AG10803 (cell line): ENCODE results near the gene HELZ.

Experiments
- DNase-seq: peaks from one replicate; pipeline ENCODE4 v3.0.0; 2010; ENCODE audit warnings: low read depth
- H3K4me3 ChIP-seq: 2 replicates; pipeline ENCODE4 v1.5.1; 2011; ENCODE audit warnings: mild to moderate bottlenecking, low read length, control low read depth
- TF ChIP-seq, protein P1 (sequence below): conservative IDR thresholded peaks from 2 replicates; pipeline ENCODE4 v1.5.1; 2011; ENCODE audit warnings: mild to moderate bottlenecking, low read length, control low read depth, inconsistent platforms

HELZ gene

DNA sequence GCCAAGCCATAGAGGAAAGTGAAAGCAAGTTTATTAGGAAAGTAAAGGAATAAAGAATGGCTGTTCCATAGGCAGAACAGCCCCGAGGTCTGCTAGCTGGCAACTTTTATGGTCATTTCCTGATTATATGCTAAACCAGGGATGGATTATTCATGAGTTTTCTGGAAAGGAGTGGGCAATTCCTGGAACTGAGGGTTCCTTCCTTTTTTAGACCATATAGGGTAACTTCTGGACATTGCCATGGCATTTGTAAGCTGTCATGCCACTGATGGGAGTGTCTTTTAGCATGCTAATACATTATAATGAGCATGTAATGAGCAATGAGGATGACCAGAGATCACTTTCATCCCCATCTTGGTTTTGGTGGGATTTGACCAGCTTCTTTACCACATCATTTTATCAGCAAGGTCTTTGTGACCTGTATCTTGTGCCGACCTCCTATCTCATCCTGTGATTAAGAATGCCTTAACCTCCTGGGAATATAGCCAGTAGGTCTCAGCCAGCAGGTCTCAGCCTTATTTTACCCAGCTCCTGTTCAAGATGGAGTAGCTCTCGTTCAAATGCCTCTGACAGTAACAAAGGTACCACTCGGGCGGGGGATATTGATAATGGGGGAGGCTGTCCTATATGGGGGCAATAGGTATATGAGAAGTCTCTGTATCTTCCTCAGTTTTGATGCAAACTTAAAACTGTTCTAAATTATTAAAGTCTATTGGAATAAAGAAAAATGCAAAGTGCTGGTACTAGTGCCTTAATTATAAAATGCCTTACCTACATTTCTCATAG is 38.9 kb upstream of the HELZ start:
- TF ChIP-seq, protein P1, sequence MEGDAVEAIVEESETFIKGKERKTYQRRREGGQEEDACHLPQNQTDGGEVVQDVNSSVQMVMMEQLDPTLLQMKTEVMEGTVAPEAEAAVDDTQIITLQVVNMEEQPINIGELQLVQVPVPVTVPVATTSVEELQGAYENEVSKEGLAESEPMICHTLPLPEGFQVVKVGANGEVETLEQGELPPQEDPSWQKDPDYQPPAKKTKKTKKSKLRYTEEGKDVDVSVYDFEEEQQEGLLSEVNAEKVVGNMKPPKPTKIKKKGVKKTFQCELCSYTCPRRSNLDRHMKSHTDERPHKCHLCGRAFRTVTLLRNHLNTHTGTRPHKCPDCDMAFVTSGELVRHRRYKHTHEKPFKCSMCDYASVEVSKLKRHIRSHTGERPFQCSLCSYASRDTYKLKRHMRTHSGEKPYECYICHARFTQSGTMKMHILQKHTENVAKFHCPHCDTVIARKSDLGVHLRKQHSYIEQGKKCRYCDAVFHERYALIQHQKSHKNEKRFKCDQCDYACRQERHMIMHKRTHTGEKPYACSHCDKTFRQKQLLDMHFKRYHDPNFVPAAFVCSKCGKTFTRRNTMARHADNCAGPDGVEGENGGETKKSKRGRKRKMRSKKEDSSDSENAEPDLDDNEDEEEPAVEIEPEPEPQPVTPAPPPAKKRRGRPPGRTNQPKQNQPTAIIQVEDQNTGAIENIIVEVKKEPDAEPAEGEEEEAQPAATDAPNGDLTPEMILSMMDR = no peak
- no peak for DNase-seq

DNA sequence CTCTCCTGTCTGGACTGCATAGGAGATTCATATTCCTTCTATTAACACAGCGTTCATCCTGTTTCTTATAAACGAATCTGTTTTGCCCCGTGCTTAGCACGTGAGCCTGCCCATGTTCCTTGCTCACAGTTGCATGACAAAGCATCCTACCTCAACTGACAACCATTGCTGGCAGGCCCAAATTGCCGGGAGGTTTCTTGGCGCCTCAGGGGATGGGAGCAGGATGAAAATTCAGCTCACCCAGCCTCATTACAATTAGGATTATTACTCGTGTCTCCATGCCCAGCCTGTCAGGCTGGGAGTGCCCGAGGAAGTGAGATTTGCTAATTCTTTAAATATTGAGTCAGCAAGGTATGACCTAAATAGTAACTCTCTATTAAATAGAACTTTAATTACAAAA is 36.7 kb upstream of the HELZ start:
- DNase-seq = no peak
- no peak overlapping the region for H3K4me3 ChIP-seq
- TF ChIP-seq, protein P1 = no peak

More for the DNA sequence above, 38.9 kb upstream of the HELZ start:
- no peak overlapping the region for H3K4me3 ChIP-seq

DNA sequence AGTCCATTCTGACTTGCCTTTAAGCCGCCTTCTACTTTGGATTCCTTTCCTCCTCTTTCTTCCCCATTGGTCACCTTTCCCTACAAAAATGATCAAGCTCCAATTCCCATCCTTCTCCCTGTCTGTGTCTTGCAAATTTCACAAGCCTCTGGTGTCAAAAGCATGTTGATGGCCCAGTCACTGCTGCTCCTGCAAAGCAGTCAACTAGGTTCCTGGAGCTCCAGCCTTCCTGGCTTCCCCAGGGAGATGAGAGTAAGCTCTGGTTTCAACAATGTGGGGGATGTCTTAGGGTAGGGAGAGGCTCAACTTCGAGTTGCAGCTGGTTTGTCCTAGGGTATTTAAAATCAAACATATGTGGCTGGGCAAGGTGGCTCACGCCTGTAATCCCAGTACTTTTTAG is 36.1 kb upstream of the HELZ start:
- TF ChIP-seq, protein P1 = no peak
- no peak overlapping the region for H3K4me3 ChIP-seq
- DNase-seq = no peak

DNA sequence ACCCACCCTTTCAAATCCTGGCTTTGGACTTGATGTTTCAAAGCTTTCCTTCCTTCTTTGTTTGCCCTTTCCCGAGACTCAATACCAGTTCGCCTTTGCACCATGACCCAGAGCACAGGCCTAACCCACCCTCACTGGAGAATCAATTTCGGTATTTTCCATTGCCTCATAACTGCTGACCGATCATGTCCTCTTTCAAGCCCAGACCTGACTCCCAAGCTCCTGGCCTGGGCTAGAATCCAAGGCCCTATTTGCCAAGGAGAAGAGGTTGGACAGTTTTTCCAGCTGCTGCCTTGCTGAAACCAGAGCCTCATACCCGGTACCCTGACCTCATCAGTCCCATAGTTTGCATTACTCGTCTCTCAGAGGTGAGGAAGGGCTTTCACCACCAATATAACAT is 35.3 kb upstream of the HELZ start:
- H3K4me3 ChIP-seq = no peak overlapping the region
- DNase-seq = no peak
- TF ChIP-seq, protein P1 = no peak

DNA sequence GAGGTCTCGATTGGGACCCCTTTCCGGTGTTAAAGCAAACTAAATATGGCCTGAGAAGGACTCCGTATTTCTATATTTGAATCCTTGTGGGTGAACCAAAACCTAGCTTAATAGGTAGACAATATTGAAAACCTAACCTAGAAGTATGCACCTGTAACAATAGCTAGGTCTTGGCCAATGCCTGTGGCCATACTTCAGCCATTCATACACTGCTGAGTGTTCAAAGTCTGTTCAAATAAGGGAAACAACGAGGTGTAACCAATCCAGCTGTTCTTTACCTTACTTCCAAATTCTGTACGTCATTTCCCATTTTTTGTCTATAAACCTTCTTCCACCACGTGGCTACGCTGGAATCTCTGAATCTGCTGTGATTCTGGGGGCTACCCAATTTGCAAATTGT is 34.1 kb upstream of the HELZ start:
- TF ChIP-seq, protein P1 = no peak
- DNase-seq = no peak
- H3K4me3 ChIP-seq = no peak overlapping the region

DNA sequence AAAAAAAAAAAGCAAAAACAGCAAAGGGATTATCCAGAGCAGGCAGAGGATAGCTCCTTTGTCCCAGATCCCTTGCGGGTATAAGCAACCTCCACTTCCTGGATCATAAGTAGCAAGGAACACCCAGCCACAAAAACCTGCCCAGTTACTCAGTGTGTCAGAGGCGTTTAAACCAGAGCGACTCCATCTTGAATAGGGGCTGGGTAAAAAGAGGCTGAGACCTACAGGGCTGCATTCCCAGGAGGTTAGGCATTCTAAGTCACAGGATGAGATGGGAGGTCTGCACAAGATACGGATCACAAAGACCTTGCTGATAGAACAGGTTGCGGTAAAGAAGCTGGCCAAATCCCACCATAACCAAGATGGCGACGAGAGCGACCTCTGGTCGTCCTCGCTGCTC is 33.4 kb upstream of the HELZ start:
- no peak for DNase-seq
- no peak overlapping the region for H3K4me3 ChIP-seq
- TF ChIP-seq, protein P1 = no peak

DNA sequence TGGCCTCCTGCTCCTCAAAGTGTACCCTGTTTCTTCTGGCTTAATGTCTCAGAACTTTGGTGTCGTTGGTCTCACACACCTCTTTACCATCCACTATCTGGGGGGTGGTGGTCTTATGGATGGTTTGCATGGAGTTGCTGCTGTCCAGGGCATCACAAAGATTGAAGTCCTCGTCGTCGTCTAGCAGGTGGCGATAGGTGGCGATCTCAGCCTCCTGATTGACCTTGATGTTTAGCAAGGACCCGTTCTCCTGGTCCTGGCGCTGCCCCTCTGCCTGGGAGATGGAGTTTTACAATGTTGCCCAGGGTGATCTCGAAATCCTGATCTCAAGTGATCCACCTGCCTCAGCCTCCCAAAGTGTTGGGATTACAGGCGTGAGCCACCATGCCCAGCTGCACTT is 31.1 kb upstream of the HELZ start:
- H3K4me3 ChIP-seq = no peak overlapping the region
- no peak for DNase-seq
- TF ChIP-seq, protein P1 = no peak
